Fibroblast of pulmonary artery (primary cell): ENCODE data around the gene PES1.
"Not testable (repeated sequence)": the region's sequence is repeated elsewhere in the genome, so short reads cannot be mapped to it uniquely, and the experiment has no call there.

Experiments
- DNase-seq: peaks from one replicate; pipeline ENCODE4 v3.0.0-alpha.2; 2010; ENCODE audit warnings: low read depth
- H3K4me3 ChIP-seq: replicated peaks from 2 replicates; pipeline ENCODE4 v1.5.1; 2011; ENCODE audit warnings: low read depth, mild to moderate bottlenecking, control low read depth, low read length, moderate library complexity
- TF ChIP-seq, protein P1 (sequence below): IDR thresholded peaks from 2 replicates; pipeline ENCODE4 v1.5.1; 2011; ENCODE audit warnings: mild to moderate bottlenecking, control low read depth, low read length, inconsistent platforms; ENCODE audit errors: missing control alignments

The PES1 gene

GRCh38 chr22:30601464-30601863 is 9.8 kb upstream of the PES1 start:
- TF ChIP-seq, protein P1, sequence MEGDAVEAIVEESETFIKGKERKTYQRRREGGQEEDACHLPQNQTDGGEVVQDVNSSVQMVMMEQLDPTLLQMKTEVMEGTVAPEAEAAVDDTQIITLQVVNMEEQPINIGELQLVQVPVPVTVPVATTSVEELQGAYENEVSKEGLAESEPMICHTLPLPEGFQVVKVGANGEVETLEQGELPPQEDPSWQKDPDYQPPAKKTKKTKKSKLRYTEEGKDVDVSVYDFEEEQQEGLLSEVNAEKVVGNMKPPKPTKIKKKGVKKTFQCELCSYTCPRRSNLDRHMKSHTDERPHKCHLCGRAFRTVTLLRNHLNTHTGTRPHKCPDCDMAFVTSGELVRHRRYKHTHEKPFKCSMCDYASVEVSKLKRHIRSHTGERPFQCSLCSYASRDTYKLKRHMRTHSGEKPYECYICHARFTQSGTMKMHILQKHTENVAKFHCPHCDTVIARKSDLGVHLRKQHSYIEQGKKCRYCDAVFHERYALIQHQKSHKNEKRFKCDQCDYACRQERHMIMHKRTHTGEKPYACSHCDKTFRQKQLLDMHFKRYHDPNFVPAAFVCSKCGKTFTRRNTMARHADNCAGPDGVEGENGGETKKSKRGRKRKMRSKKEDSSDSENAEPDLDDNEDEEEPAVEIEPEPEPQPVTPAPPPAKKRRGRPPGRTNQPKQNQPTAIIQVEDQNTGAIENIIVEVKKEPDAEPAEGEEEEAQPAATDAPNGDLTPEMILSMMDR: no peak
- no peak for DNase-seq
- H3K4me3 ChIP-seq: no peak overlapping the region

DNA sequence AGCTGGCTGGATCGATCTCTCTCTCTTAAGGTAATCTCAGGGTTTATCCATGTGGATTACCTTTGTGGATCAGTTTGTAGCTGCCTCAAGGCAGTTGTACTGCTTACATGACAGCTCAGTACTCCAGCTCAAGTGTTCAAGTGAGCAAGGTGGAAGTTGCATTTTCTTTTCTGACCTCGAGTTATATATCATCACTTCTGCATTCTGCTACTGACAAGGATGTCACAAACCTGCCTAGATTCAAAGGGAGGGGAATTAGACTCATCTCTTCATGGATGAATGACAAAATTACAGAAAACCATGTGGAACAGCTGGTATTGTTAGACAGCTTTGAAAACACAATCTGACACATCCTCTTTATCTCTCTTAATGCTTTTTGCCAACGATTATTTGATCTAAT is 9.2 kb upstream of the PES1 start:
- TF ChIP-seq, protein P1: no peak
- no peak for DNase-seq
- H3K4me3 ChIP-seq: no peak overlapping the region

GRCh38 chr22:30598986-30599385 is 7.3 kb upstream of the PES1 start:
- TF ChIP-seq, protein P1: no peak
- no peak for DNase-seq
- no peak overlapping the region for H3K4me3 ChIP-seq

DNA sequence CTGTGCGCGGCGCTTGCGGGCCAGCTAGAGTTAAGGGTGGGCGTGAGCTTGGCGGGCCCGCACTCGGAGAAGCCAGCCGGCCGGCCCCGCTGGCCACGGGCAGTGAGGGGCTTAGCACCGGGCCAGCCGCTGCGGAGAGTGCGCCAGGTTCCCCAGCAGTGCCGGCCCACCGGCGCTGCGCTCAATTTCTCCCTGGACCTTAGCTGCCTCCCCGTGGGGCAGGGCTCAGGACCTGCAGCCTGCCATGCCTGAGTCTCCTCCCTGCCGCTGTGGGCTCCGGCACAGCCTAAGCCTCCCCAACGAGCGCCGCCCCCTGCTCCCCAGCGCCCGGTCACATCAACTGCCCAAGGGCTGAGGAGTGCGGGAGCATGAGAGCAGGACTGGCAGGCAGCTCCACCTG is 5.2 kb upstream of the PES1 start:
- DNase-seq: no peak
- no peak overlapping the region for H3K4me3 ChIP-seq
- TF ChIP-seq, protein P1: no peak

DNA sequence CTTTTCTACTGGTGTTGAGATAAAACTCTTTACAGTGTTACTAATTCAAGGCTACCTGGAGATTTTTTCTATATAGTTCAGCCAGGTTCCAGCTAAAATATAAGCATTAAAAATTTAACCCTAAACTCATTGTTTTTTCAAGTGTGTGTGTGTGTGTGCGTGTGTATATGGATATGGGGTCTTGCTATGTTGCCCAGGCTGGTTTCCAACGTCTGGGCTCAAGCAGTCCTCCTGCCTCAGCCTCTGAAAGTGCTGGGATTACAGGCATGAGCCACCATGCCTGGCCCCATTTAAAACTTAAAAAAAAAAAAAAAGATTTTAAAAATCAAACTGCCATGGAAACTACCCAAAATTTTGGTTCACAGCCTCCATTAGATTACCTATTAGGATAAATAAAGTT is 4.5 kb upstream of the PES1 start:
- H3K4me3 ChIP-seq: no peak overlapping the region
- DNase-seq: no peak
- TF ChIP-seq, protein P1: no peak

GRCh38 chr22:30592360-30592713 is 627 bp upstream of the PES1 start:
- peak overlapping the region; percentile 42 for H3K4me3 ChIP-seq
- not testable (repeated sequence) for DNase-seq

GRCh38 chr22:30591191-30591587 is 521 bp downstream of the PES1 start:
- DNase-seq: peak; percentile 43
- TF ChIP-seq, protein P1: no peak
- peak overlapping the region; percentile 100 for H3K4me3 ChIP-seq

- DNase-seq: no peak
- TF ChIP-seq, protein P1: no peak
- H3K4me3 ChIP-seq: no peak overlapping the region
These were observed 5.3 kb downstream of the PES1 start for GRCh38 chr22:30586414-30586813.
